Lung (tissue), 12 donors: Measurements from ENCODE around the gene SCCPDH. TPM values are rescaled to one million over a fixed set of nuclear protein-coding genes. Genes with fewer than 3 reads are reported as not detected.

Experiments used
- ATAC-seq: fragments of 200-7000 bp; cut with Tn5 transposase; one replicate; pipeline ENCODE4 v1.9.1; 2020; ENCODE audit warnings: moderate number of reproducible peaks; ENCODE audit not compliant: insufficient read depth, low FRiP score
- DNase-seq, 3 donors: peaks; one replicate each; pipeline ENCODE4 v3.0.0-alpha.2; 2013 to 2017
- H3K27ac ChIP-seq, 2 donors: one replicate each; pipeline ENCODE4 v1.5.1; 2013; ENCODE audit warnings: mild to moderate bottlenecking in 2 of 2, moderate library complexity in 2 of 2, control low read depth in 1 of 2, inconsistent platforms in 1 of 2, low read depth in 1 of 2, low read length in 1 of 2
- H3K27me3 ChIP-seq, 3 donors: one replicate each; pipeline ENCODE4 v1.5.1; 2013; ENCODE audit warnings: low read length in 2 of 3; ENCODE audit not compliant: control insufficient read depth in 3 of 3, insufficient read depth in 3 of 3
- H3K36me3 ChIP-seq, 4 donors: one replicate each; pipeline ENCODE4 v1.5.1; 2013; ENCODE audit warnings: low read length in 4 of 4, mild to moderate bottlenecking in 1 of 4, moderate library complexity in 1 of 4; ENCODE audit not compliant: control insufficient read depth in 4 of 4, insufficient read depth in 4 of 4
- H3K4me1 ChIP-seq, 5 donors: one replicate each; pipeline ENCODE4 v1.5.1; 2013; ENCODE audit warnings: low read length in 5 of 5, mild to moderate bottlenecking in 2 of 5, moderate library complexity in 1 of 5; ENCODE audit not compliant: control insufficient read depth in 5 of 5, insufficient read depth in 5 of 5
- H3K4me3 ChIP-seq: one replicate; pipeline ENCODE4 v1.5.1; 2013; ENCODE audit warnings: mild to moderate bottlenecking, control low read depth, moderate library complexity
- H3K9ac ChIP-seq, 2 donors: one replicate each; pipeline ENCODE4 v1.5.1; 2013; ENCODE audit warnings: low read length in 2 of 2, control low read depth in 1 of 2; ENCODE audit not compliant: insufficient read depth in 1 of 2
- H3K9me3 ChIP-seq, 4 donors: one replicate each; pipeline ENCODE4 v1.5.1; 2013; ENCODE audit warnings: low read length in 3 of 4, mild to moderate bottlenecking in 1 of 4, moderate library complexity in 1 of 4; ENCODE audit not compliant: control insufficient read depth in 4 of 4, insufficient read depth in 3 of 4
- CTCF ChIP-seq: IDR thresholded peaks from 2 replicates; pipeline ENCODE4 v1.5.1; 2012; ENCODE audit warnings: mild to moderate bottlenecking; ENCODE audit errors: control extremely low read depth, extremely low read depth
- WGBS, 2 donors: extraction: QIAGEN DNeasy Blood & Tissue Kit; methylation state at CpG; one replicate each; pipeline ENCODE4 v1.1.7; 2013; 5-methylcytosine and 5-hydroxymethylcytosine counted together
- polyA plus RNA-seq, 2 donors: library from polyadenylated mRNA; stranded (reverse); fragments of 200-250 nt; gene quantifications; one replicate each; pipeline ENCODE4 v1.2.1, GENCODE V29; 2013
- total RNA-seq, 2 donors: library from RNA; depleted of rRNA in 1 of 2; stranded (reverse); fragments of >200 nt in 1 of 2; gene quantifications; one replicate each; pipeline ENCODE4 v1.2.1, GENCODE V29; 2014 to 2021
- donor health status: control.
- donor health status: control.
- donor health status: Bipolar disorder and iron deficiency.
- donor health status: healthy.
- donor health status: DM: yes; HTN: yes; CAD: no.

Gene SCCPDH
- total and polyA plus RNA-seq, 4 donors, result 14.2 to 34.0 (median 24.8) TPM

GRCh38 chr1:246772686-246773085 lies 48.5 kb downstream of the SCCPDH start:
- no peak for DNase-seq
- H3K9me3 ChIP-seq, result no peaks in the 10 kb centered on the region
- no peak for ATAC-seq
- H3K4me3 ChIP-seq, result no peak overlapping the region
- no peaks in the 10 kb centered on the region for H3K4me1 ChIP-seq
- no peak overlapping the region for H3K9ac ChIP-seq
- H3K36me3 ChIP-seq, result peaks cover 15 to 21% (median 19%) of the 10 kb centered on the region in 4 donors
- no peak for TF ChIP-seq CTCF
- no peak overlapping the region for H3K27ac ChIP-seq
- WGBS, 2 donors, result 97 to 99% methylated on average over 2 of the region's 2 CpGs
- H3K27me3 ChIP-seq, result no peaks in the 10 kb centered on the region

- DNase-seq (no peak), ATAC-seq (no peak)
- 94 to 96% methylated on average over 4 of the region's 4 CpGs for WGBS, 2 donors
- Histone ChIP-seq H3K27ac (no peak overlapping the region), H3K9ac (no peak overlapping the region), H3K4me1 (no peaks in the 10 kb centered on the region), H3K27me3 (no peaks in the 10 kb centered on the region), H3K4me3 (no peak overlapping the region), H3K36me3 (peaks cover 15 to 21% (median 19%) of the 10 kb centered on the region in 4 donors), H3K9me3 (no peaks in the 10 kb centered on the region)
- TF ChIP-seq CTCF, result no peak
Observed at GRCh38 chr1:246773213-246773641, 49.0 kb downstream of the SCCPDH start.

GRCh38 chr1:246775531-246776385 lies 51.5 kb downstream of the SCCPDH start:
- ATAC-seq (no peak), DNase-seq (no peak)
- H3K27ac ChIP-seq, result no peak overlapping the region
- H3K4me1 ChIP-seq, result no peaks in the 10 kb centered on the region
- peaks cover 11 to 20% (median 17%) of the 10 kb centered on the region in 4 donors for H3K36me3 ChIP-seq
- no peaks in the 10 kb centered on the region for H3K27me3 ChIP-seq
- no peak overlapping the region for H3K4me3 ChIP-seq
- no peak for TF ChIP-seq CTCF
- no peaks in the 10 kb centered on the region for H3K9me3 ChIP-seq
- H3K9ac ChIP-seq, result no peak overlapping the region
- WGBS, 2 donors, result 93 to 94% methylated on average over 23 of the region's 23 CpGs
